ENCODE results near the gene PRR27. TPM values are rescaled to one million over a fixed set of nuclear protein-coding genes. Genes with fewer than 3 reads are reported as not detected.
A peak's percentile ranks its signal among the peaks of the same experiment; 100 is the strongest.

The PRR27 gene
- polyA plus RNA-seq (ENCODE audit: insufficient read length in 4 of 4), result under 1 TPM in 3 of 4 donors, not detected in 1; 0.06 to 0.10 (median 0.07) TPM

DNA sequence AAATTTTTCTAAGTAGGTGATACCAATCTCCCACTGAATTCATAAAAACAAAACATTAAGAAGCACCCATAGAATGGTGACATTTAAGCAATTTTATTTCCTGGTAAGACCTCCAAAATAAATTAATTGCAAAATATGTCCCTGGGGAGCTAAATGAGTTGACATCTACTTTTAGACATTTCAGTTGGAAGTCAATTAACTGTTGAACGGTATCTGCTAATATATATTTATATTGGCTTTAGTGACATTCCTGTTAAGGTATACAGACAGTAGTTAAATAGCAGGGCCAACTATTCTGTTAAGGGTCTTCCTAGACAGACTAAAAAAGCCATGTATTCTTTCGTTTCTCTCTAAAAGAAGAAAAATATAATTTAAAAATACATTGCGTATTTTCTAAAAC, at the start of gene PRR27:
PRR27 (plus strand) TSS at position 301 of the 400 bp plus-strand sequence. CDS start 139 bp downstream, outside the sequence.
- DNase-seq (ENCODE audit: low read depth in 4 of 4, low spot score in 3 of 4), result no peak

DNA sequence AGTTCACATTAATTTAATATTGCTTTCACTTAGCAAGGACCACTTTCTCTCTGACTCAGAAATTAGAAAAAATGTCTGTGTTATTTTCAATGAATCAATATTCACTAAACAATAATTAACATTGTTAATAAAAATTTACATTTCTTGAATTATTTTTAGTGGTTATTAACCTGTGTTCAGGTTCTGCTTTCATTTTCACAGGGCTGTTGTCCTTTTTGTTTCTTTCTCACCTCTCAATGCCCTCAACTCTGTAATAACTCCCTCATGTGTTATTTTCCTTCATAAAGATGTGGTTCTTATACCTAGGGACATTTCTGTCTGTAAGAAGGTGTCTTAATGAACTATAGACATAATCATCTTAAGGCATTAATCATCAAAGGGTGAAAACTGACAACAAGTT, 43.1 kb upstream of the PRR27 start:
- no peak for DNase-seq (ENCODE audit: low read depth in 4 of 4, low spot score in 3 of 4)

DNA sequence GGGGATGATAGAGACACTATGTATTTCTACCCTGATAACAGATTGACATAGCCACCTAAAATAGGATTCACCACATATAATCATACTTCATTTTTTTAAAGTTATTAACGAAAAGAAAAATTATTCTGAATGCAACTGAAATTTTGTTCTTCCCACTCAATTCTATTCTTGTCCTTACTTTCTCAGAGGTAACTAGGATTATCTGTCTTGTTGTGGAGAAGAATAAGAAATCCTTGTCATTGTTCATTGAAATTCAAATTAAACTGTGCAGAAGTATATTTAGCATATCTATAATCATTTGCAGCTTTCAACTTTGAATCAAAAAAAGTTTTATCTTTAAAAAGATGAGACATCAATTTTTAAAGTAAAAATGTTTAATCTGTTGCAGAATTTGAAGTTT, 40.4 kb upstream of the PRR27 start:
- DNase-seq (ENCODE audit: low read depth in 4 of 4, low spot score in 3 of 4), result no peak

DNA sequence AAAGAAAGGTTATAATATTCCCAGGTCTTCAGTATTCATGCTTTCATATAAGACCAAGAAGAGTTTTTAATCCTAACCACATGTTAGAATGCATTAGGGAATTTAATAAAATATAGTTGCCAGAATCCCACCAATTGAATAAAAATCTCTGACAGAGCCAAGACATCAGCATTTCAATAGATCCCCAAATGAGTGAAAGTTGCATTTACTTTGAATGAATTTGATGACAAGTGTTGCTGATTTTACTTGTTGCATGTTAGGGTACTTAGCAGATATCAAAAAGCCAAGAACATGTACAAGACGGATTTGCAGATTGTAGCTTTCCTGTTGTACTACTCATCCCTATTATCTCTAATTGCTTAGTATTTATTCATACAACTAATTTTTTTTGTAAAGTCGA, 39.9 kb upstream of the PRR27 start:
- DNase-seq (ENCODE audit: low read depth in 4 of 4, low spot score in 3 of 4), result no peak

DNA sequence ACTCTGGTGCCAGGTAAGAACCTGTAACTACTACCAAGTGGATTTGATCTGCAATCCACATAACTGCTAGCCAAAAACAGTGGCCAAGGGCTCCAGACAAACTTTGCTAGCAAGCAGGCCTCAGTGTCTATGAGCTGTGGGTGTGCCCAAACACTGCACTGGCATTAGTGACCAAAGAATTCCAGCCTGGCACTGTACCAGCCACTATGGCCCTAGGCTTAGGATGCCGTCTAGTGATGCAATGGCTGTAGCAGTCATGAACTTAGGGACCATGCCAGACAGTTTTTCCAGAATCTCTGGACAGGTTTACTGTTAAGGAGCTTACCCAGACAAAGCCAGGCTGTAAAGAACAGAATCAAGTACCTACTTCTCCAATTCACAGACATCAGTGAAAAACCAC, 33.7 kb upstream of the PRR27 start:
- DNase-seq (ENCODE audit: low read depth in 4 of 4, low spot score in 3 of 4), result no peak

DNA sequence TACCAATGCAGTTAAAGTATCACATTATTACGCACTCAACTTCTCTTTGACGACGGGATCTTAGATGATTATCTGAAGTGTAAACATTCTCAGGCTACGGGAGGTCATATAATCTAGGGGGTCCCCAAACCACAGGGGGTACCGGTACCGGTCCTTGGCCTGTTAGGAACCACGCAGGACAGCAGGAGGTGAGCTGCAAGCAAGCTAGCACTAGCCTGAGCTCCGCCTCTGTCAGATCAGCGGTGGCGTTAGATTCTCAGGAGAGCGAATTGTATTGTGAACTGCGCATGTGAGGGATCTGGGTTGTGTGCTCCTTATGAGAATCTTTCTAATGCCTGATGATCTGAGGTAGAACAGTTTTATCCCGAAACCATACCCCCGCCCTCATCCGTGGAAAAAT, 20.6 kb upstream of the PRR27 start:
- DNase-seq (ENCODE audit: low read depth in 4 of 4, low spot score in 3 of 4), result no peak

DNA sequence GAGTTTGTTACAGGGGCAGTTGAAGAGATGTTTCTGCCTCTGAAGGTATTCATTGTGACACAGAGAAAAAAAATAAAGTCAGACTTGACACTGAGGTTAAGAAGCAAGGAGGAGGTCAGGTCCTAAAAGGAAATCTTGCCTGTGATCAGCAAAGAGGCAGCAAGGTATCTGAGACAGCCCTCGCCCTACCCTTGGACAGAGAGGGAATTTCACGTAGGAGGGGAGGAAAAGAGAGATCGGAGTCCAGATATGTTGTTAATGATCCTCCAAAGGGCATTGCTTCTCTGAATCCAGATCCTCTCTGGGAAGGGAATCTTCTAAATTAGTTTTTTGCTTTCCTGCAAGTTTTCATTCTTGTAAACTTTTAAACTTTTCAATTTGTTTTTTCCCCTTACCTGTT, 15.3 kb upstream of the PRR27 start:
- peak in 1 of 4 donors; percentile 5 for DNase-seq (ENCODE audit: low read depth in 4 of 4, low spot score in 3 of 4)

DNA sequence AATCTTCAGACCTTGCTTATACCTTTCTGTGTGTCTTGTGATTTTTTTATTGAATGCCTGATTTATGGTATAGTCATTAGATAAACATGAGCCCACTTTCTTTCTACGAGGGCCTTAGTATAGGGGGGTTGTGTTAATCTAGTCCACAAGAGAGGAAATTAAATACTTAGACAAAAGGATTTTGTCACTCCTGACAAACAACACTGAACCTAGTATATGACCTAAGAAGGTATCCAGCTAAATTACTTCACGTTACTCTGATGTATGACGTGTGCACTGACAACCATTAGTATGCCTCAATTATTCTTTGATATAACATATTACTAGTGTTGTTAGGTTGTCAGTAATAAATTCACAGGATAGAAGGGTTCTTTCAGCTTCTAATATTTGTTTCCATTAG, 2.8 kb upstream of the PRR27 start:
- DNase-seq (ENCODE audit: low read depth in 4 of 4, low spot score in 3 of 4), result no peak

DNA sequence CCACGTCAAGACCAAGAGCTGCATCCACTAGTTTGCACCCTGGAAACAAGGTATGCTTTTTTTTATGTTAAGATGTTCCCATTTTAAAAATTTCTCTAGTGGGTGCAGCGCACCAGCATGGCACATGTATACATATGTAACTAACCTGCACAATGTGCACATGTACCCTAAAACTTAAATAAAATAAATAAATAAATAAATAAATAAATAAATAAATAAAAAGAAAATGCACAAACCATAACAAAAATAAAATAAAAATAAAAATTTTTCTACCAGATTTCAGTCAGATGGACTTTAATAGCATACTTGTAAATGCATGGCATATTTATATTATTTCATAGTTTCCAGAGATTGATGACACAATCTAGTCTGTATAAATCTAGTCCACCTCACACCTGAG, 1.9 kb upstream of the PRR27 start:
- DNase-seq (ENCODE audit: low read depth in 4 of 4, low spot score in 3 of 4), result no peak

DNA sequence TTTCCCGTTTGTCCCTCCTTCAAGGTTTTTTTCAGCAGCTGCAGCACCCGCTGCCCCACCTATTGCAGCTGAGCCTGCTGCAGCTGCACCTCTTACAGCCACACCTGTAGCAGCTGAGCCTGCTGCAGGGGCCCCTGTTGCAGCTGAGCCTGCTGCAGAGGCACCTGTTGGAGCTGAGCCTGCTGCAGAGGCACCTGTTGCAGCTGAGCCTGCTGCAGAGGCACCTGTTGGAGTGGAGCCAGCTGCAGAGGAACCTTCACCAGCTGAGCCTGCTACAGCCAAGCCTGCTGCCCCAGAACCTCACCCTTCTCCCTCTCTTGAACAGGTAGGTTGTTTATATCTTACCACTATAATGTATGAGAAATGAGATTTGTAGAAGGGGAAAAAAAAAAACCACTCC, 4.5 kb downstream of the PRR27 start:
- DNase-seq (ENCODE audit: low read depth in 4 of 4, low spot score in 3 of 4), result no peak

DNA sequence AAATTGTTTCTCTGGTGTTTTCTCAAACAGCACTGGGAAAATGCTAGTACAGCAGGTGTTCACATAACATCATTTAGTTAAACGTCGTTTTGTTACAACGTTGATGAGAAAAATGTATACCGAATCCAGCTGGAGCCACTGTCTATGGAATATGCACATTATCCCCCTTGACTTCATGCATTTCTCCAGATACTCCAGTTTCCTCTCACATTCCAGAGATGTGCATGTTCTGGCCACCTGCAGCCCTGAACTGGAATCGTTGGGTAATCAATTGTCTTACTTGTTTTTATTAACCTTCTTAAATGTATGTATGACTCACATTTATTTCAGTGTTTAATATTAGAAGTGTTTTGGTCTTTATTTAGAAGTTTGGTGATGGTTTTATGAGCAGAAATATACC, 23.1 kb downstream of the PRR27 start:
- DNase-seq (ENCODE audit: low read depth in 4 of 4, low spot score in 3 of 4), result no peak

DNA sequence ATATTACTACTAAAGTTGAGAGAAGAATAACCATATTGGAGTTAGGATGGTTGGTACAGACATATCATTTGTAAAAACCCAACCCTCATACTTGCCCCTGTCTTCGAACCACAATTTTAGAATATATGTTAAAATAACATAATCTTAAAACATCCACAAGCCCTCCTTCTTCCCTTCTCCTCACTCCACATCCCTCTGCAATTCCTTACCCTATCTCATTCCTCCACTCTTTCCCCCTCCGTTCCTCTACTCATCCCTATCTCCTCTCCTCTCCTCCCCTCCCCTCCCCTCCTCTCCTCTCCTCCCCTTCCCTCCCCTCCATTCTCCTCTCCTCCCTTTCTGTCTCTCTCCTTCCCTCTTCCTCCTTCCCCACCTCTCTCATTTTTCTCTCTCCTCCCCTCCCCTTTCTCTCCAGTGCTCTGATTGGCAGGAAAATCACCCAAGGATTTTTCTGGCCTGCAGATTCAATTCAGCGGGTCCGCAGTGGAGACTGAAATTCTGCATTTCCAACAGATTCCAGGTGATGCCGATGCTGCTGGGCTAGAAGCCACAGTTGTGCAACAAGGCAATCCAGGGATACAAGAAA, 24.1 kb downstream of the PRR27 start:
- DNase-seq (ENCODE audit: low read depth in 4 of 4, low spot score in 3 of 4), result no peak

DNA sequence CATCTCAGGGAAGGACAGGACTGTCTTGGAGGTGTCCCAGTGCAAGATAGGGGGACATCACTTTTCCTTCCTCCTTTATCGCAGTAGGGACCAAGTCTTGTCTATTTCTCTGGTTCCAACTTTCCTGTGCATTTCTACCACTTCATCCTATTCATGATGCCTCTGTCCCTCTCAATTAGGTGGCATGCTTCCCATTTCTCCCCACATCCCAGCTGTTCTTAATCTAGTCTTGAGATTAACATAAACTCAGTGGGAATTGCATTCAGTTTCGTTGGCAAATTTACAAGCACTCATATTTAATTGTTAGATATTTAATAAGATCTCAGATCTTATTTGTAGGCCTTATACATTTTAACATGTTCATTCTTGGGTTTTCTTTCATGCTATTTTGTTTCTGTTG, 25.8 kb downstream of the PRR27 start:
- no peak for DNase-seq (ENCODE audit: low read depth in 4 of 4, low spot score in 3 of 4)

DNA sequence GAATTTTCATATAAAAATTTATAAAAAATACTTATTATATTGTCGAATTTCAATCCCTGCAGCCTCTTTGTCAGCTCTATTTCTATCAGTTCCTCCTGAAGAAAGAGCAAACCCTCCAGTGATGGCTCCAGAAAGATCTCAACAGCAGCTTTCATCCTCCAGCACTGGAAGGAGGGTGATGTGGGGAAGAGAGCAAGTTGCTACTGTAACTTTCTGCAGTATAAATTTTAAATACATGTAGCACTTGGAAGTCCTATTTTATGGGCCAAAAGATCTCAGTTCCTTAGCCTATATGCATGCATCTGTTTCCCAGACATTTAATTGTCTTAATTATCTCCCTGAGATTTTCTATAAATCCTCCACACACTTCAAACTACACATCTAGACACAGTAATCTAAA, 27.8 kb downstream of the PRR27 start:
- DNase-seq (ENCODE audit: low read depth in 4 of 4, low spot score in 3 of 4), result no peak

DNA sequence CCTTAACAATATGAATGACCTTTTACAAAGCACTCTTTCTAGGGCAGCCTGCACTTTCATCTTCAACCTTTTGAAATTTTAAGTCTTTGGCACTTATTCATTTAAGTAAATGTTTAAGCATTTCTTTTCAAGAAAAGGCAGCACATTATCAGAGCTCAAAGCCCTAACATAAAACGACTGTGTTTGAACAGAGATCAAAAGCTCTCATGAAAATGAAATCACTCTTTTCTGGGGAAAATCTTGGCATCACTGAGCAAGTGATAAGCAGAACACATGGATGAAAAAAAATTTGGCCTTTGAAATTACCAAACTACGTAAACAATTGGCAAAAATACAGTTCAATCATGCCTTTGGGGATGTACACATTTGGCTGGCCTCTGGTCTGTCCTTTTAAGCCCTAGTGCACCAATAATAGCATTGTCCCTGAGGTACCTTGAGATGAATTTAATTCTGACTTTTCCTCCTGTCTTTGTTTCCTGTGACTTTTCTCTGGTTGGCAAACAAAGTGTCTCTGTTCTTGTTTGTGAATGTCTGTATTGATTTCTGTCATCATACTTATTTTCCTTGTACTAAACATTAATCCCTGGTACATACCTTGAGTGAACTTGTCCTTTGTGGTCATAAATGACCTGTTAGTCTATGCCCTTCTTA, 28.6 kb downstream of the PRR27 start:
- no peak for DNase-seq (ENCODE audit: low read depth in 4 of 4, low spot score in 3 of 4)

DNA sequence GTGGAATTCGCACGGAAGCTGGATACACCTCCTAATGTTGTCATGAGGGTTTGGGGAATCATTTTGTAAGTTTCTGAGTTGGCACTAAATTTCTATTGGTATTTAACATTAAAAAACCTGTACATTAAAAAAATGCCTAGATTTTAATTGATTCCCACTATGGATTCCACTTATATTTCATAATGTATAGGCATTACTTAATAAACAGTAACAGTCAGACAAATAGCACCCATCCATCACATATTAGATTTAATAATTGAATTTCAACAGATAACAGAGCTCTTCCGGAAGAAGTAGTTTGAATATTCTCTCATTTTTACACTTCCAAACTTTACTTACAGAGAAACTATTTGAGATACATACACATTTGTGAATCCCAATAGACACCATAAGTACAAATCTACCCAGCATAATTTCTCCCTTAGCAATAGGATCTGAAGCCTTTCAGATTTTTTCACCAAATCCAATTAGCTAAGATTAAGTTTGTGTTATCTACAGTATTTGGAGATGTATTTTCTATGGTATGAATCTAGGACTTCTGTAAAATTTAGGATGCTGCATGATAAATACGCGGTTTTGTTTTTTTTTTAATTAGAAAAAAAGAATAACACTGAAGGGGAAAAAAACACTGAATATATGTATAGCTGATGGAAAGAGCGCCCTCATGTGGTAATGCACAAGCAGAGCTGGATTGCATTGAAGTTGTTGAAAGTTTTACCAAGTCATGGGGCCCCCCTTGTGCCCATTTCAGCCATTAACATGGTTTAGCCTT, 29.3 kb downstream of the PRR27 start:
- DNase-seq (ENCODE audit: low read depth in 4 of 4, low spot score in 3 of 4), result peak in 1 of 4 donors; percentile 20

DNA sequence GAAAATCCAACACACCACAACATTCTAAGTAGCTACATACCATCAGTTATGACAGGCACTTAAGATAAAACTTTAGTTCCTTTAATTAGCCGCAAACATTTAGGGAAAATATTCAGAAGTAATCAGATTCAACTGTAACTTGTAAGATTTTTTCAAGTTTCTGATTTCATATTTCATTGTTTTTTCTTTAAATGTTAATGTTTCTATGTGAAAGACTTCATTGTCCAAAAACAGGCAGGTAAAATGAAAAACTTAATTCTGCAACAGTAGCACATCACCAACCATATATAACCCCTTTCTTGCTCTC, 29.9 kb downstream of the PRR27 start:
- no peak for DNase-seq (ENCODE audit: low read depth in 4 of 4, low spot score in 3 of 4)

DNA sequence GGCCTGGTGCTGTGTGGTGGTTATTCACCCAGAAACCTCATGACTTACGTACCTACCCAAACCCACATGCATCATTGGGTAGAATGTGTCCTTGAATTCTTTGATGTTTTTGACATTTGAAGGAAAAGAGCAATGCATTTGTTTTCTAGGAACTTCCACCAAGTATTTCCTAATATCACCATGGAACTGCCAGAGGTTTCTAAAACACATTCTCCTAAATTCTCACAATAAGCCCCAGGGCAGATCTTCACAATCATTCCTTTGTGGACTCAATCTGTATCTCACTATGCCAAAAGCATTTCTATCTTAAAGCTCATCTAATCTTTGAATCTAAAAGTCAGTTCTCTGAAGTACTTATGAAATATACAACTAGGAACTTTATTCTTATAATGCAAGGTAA, 33.2 kb downstream of the PRR27 start:
- DNase-seq (ENCODE audit: low read depth in 4 of 4, low spot score in 3 of 4), result no peak

DNA sequence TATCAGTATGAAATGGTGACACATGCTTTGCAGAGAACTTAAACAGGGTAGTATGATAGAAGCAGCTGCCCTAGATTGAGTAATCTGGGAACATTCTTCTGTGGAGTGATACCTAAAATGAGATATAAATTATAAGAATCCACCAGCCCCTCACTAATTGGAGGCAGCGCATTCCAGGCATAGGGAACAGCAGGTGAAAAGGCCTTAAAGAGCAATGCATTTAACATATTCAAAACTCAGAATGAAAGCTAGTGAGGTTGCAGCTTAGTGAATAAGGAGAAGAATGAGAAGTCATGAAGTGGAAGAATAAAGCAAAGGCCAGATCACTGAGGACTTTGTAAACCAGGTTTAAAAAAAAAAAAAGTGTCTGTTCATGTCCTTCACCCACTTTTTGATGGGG, 36.5 kb downstream of the PRR27 start:
- DNase-seq (ENCODE audit: low read depth in 4 of 4, low spot score in 3 of 4), result no peak

DNA sequence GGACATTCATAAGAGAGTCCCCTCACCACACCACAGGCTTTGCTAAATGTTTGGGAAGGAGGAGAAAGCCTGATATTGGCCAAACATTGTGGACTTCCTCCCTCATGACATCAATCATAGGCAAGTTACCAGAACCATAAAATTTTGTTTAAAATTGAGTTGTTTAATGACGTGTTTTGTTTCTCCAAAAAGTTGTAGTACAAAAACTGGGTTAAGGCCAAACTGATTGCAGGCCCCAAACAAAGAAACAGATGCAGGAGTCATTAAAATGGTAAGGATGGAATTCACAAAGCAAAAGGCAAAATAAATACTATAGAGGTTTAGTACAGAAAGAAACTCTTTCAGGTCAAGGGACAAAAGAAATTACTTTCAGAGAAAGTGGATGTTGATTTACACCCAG, 37.6 kb downstream of the PRR27 start:
- no peak for DNase-seq (ENCODE audit: low read depth in 4 of 4, low spot score in 3 of 4)

DNA sequence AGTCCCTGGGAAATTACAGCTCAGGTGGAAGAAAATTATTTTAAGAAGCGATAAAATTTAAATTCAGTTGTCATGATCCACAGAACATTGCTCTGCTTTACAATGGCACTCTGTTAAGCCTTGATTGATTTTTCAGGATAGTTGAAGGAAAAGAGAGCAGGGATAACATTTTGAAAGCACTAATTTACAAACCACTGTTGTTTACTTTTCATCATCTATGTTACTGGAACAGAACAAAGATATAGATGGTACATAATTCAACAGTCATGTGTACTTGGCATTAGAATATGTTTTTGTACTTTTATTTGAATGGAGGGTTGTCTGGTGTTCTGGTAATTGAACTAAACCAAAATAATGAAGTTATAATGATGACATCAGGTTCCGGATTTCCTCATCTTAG, 38.9 kb downstream of the PRR27 start:
- DNase-seq (ENCODE audit: low read depth in 4 of 4, low spot score in 3 of 4), result no peak

DNA sequence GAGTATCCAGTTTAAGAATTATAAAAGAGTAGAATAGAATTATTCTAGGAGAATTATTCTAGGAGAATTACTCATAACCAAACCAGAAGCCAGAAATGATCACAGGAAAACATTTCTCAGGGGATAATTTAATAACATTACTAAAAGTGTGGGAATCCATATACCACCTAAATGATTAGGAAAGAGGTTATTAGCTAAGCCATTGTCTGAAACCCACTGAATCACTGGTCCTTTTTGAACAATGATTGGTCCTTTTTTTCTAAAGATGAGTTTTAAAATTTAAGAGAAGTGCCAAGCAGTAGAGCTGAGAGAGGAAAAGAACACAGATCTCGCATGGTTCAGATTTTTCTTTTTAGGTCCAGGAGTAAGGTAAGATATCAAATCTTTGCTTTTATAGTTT, 41.4 kb downstream of the PRR27 start, which contains the start of gene ODAM:
ODAM (plus strand) TSS at position 301 of the 400 bp plus-strand sequence. CDS start 819 bp downstream, outside the sequence.
- DNase-seq (ENCODE audit: low read depth in 4 of 4, low spot score in 3 of 4), result no peak

Data from left renal pelvis (tissue), 4 donors.